NCI-H345 treated with DMSO at 0.1 percent for 48 hours (cell line): ENCODE measurements around the gene PLAC9.
"Not testable (repeated sequence)": the region's sequence is repeated elsewhere in the genome, so short reads cannot be mapped to it uniquely, and the experiment has no call there.

Experiments
- DNase-seq: peaks from one replicate; lab custom pipeline; 2025; ENCODE audit not compliant: unreplicated experiment; lab: John Stamatoyannopoulos, UW

Gene PLAC9

GRCh38 chr10:80132299-80133139 is at the start of gene PLAC9:
PLAC9 (plus strand) TSS chr10:80132730; CDS start chr10:80132763, 33 bp downstream.
- DNase-seq = no peak

DNA sequence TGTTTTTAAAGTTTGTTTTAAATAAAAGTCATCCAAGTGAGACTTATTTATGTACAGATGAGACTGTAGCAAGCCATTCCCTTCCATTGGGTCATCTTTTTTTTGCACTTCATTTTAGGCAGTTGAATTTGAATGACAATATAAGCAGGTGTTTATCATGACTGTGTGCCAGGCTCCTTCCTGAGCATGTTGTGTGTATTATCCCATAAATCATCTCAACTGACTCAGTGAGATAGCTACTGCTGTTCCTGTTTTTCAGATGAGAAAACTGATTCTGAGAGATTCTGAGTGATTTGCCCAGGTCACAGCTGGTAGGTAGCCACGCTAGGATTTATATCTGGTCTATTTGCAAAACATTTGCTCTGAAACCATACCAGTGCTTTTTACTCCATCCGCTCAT is 42.4 kb upstream of the PLAC9 start:
- no peak for DNase-seq

- no peak for DNase-seq
Observed at GRCh38 chr10:80094231-80094630, 38.3 kb upstream of the PLAC9 start.

- DNase-seq = not testable (repeated sequence)
Observed at GRCh38 chr10:80098272-80098671, 34.3 kb upstream of the PLAC9 start.

GRCh38 chr10:80099295-80099694 is 33.2 kb upstream of the PLAC9 start:
- DNase-seq = not testable (repeated sequence)

DNA sequence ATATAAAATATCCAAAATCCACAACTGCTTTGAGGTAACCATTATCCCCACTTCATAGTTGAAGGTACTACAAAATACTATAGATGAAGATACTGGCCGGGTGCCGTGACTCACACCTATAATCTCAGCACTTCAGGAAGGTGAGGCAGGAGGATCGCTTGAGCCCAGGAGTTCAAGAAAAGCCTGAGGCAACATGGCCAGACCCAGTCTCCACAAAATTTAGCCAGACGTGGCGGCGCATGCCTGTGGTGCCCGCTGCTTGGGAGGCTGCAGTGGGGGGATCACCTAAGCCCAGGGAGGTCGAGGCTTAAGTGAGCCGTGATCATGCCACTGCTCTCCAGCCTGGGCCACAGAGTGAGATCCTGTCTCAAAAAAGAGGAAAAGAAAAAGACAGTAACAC is 32.4 kb upstream of the PLAC9 start:
- no peak for DNase-seq

DNA sequence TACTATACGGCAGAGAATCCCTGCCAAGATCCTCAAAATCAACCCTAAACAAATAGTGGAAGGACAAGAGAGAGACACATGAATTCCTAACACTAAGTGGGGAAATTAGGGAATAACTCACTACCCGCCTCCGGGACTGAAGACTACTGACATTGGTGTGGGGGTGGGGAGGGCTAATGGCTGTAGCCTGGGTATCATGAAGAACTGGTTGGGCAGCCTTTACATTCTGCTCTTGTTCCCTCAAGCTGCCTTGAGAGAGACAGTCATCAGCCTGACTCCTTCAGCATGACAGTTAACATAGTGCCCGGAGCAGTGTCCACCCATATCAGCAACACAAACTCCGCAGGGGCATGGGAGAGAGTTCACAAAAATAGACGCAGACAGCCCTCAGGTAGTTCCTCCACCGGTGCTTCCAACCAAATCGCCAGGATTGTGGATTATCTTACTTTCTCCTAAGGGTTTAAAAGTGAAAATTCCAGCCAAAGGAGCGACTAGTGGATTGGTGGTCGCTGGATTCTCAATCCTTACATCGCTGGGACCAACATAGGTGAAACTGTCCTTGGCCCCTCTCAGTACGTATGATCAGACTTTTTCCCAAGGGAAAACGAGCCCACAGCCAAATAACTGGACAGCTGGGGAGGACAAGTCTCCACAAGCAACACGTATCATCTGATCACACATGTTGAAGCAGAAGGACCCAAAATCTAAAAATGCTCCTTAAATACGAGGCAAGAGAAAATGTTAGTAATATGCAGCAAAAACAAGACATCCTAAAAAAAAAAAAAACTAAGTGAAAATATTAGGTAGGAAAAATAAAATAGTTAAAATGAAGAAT is 31.5 kb upstream of the PLAC9 start:
- no peak for DNase-seq

DNA sequence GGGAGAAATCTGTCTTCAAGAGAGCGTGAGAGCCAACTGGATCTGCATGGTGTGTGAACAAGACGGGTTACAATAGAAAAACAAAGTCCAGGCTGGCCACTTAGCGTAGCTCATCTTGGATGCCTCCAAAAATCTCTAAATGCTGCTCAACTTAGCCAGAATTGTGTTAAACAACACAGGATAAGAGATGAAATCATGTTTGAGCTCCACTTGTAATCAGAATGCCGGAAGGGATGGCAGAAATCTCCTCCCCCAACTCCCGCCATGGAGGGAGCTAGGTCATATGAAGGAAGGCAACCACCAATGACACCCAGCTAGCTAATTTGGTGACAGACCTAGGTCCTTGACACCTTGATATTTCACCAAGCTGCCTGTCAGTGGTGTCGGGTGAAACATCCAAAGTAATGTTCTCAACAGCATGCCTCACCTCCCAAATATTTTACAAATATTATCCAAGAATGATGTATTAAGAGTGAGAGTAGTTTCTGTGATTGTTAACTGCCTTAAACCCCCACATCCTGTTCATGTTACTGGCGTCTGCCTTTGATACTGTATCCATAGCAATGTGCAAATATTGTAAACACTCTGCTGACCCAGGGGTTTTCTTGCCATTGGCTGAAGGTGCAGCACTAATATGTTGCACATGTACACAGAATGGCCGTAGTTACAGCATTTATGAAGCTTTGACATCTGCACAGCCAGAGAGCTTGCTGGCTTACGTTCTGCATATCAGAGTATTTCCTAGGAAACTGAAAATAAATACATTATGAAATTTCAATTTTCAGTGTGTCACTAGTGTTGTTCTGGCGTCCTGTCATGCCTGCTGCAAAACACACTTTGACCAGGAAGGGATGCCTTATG is 28.2 kb upstream of the PLAC9 start:
- DNase-seq = no peak

- no peak for DNase-seq
Observed at GRCh38 chr10:80108576-80109239, 23.8 kb upstream of the PLAC9 start.

- DNase-seq = no peak
Observed at GRCh38 chr10:80110986-80111385, 21.5 kb upstream of the PLAC9 start.

GRCh38 chr10:80118669-80119068 is 13.9 kb upstream of the PLAC9 start:
- DNase-seq = no peak

- no peak for DNase-seq
Observed at GRCh38 chr10:80122110-80122710, 10.3 kb upstream of the PLAC9 start.

- no peak for DNase-seq
Observed at GRCh38 chr10:80122746-80123145, 9.8 kb upstream of the PLAC9 start.

DNA sequence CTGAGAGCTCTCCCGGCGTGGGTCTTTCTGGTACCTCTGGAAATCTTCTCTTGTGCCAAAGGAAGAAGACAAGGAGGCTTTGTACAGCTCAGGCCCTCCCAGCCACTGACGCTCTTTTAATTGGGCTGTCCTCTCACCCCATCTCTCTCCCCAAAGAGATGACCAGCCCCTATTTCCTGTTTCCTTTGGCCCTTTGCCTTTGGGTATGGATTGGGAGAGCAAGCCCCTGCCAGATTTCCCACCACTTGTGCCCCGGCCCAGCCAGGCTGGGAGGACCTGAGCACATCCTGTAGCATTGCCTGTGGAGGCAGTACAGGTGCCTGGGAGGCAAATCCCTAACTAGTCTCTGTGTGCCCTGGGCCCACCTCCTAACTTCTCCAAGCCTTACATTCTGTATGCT is 5.7 kb upstream of the PLAC9 start:
- DNase-seq = no peak

- DNase-seq = no peak
Observed at GRCh38 chr10:80131499-80131901, 1.0 kb upstream of the PLAC9 start.

DNA sequence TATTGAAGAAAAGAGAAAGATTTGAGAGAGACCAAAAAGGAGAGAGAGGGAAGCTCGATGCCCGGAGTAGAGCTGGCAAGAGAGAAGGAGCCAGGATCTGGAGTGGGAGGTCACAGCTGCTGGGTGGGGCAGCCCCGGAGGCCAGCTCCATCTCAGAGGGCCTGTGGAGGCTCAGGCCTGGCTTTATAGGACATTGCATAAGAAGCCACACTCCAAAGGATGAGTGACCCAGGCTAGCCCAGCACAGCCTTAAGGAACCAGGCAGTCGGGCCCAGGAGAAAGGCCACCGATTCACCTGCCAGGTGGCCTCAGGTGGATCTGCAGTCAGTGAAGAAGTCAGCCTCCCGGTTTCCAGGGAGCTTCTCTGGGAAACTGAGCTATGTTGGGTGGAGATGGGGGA is 676 bp downstream of the PLAC9 start:
- DNase-seq = no peak

- DNase-seq = not testable (repeated sequence)
Observed at GRCh38 chr10:80133687-80134086, 1.2 kb downstream of the PLAC9 start.

DNA sequence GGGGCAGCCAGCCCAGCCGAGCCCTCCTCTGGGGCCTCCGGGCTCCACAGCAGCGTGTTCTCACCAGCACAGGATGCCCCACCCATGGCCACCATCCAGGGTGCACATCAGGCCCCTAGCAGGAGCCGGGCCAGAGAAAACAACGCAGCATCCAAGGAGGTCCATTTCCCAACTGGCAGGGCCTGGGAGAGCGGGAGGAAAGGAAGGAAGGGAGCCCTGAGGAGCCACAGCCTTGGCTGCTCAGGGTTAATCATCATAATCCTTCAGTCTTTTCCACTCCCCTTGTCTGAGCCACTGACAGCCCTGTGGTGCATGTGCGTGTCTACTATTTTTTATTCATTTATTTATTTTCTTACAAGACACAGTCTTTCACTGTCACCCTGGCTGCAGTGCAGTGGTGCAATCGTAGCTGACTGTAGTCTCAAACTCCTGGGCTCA is 3.6 kb downstream of the PLAC9 start:
- no peak for DNase-seq

GRCh38 chr10:80137031-80137862 is 4.7 kb downstream of the PLAC9 start:
- no peak for DNase-seq
